Measurements from ENCODE around the gene PLAAT2.

Gene PLAAT2

DNA sequence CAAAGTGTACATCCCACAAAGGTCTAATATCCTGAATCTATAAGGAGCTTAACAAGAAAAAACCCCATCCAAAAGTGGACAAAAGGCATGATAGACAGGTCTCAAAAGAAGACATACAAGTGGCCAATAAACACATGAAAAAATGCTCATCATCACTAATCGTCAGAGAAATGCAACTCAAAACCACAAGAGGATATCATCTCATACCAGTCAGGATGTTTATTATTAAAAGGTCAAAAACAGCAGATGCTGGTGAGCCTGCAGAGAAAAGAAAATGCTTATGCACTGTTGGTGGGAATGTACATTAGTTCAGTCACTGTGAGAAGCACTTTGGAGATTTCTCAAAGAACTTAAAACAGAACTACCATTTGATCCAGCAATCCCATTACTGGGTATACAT lies 44.6 kb downstream of the PLAAT2 start:
- DNase-seq (ENCODE audit: low read depth), result no peak

- DNase-seq (ENCODE audit: low read depth), result no peak
Measured at GRCh38 chr11:63517156-63517555, 46.0 kb downstream of the PLAAT2 start.

GRCh38 chr11:63516109-63516508 lies 47.1 kb downstream of the PLAAT2 start:
- no peak for DNase-seq (ENCODE audit: low read depth)

- DNase-seq (ENCODE audit: low read depth), result no peak
Measured at GRCh38 chr11:63512816-63513215, 50.4 kb downstream of the PLAAT2 start.

DNA sequence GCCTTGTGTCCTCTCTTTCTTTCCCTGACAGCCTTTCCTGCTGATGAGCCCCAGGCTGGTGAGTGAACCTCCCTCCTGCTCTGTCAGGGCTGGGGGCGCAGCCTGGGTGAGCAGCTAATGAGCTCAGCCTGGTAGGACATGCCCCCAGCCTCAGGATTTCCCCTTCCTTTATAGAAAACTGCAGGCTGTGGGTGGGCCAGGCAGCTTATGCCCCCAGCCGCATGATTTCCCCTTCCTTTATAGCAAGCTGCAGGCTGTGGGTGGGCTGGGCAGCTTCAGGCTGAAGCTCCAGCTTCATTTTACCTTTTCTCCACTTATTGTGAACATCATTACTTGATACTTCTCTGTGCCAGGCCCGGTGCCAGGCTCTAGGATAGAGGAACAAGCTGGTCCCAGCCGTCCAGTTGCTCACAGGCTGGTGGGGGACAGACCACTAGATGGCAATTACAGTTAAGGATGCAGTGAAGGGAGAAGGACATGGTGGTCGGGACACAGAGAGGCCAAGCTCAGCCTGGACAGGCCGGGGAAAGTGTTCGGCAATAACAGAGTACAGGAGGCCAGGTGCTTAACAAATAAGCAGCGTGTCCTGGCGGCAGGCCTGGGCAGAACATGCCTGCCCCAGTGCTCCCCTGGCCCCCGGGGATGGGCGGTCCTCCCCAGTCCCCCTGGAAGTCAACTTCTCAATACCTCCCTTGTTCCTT lies 52.0 kb downstream of the PLAAT2 start:
- DNase-seq (ENCODE audit: low read depth), result no peak

DNA sequence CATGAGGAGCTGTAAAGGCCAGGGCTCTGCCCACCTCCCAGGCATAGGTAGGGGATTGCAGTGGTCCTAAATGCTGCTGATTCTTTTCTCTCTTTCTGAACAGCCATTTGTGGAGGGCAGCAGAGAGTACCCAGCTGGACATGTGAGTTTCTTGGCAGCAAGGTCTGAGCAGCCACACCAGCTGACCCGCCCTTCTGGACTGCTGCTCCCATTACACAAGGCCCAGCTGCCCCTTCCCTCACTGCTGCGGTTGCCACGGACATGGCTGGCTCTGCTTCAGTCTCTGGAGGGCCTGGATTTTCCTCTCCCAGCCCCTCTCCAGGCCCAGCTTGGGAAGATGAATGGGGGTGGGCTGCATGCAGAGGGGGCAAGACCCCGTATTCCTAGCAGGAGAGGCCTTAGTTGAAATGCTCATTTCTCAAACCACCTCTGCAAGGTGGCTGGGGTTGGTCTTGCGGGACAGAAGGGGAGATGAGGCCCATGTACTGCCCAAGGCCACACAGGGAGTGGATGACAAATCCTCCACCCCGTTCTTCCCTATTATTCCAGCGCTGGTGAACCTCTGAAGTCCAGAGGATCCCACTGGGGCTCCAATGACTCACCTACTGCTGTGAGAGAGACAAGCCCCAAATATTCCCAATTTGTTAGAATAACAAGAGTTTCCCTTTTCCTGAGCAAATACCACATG lies 52.7 kb downstream of the PLAAT2 start:
- no peak for DNase-seq (ENCODE audit: low read depth)

DNA sequence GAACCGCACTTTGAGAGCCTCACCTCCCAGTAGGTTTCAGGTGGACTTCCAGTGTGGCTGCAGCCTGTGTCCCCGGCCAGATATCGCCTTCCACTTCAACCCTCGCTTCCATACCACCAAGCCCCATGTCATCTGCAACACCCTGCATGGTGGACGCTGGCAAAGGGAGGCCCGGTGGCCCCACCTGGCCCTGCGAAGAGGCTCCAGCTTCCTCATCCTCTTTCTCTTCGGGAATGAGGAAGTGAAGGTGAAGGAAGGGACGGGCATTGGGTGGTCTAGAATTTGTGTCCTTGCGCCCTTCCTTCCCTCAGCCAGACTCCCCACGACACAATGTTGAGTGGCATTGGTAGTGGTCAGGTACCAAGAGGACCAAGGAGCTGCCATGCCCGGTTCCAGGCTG lies 54.4 kb downstream of the PLAAT2 start:
- DNase-seq (ENCODE audit: low read depth), result no peak

- no peak for DNase-seq (ENCODE audit: low read depth)
Measured at GRCh38 chr11:63508009-63508408, 55.2 kb downstream of the PLAAT2 start.

GRCh38 chr11:63507511-63507910 lies 55.7 kb downstream of the PLAAT2 start:
- no peak for DNase-seq (ENCODE audit: low read depth)

DNA sequence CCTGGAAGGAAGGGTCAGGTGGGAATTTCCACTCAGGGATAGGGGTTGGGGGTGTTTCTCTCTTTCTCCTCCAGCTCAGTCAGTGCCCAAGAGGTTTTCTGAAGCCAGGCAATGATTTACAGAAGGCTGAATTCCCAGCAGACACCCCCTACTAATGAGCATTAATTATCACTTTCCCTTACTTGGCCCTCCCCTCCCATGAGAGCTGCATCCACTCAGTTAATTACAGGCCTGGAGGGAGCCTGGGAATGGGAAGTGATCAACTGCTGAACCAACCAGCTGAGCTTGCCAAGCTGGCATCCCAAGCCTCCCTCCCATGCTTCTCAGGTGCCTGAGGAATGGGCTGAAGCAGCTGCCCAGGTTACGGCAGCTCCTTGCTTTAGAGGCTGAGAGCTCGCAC lies 56.3 kb downstream of the PLAAT2 start:
- DNase-seq (ENCODE audit: low read depth), result no peak

DNA sequence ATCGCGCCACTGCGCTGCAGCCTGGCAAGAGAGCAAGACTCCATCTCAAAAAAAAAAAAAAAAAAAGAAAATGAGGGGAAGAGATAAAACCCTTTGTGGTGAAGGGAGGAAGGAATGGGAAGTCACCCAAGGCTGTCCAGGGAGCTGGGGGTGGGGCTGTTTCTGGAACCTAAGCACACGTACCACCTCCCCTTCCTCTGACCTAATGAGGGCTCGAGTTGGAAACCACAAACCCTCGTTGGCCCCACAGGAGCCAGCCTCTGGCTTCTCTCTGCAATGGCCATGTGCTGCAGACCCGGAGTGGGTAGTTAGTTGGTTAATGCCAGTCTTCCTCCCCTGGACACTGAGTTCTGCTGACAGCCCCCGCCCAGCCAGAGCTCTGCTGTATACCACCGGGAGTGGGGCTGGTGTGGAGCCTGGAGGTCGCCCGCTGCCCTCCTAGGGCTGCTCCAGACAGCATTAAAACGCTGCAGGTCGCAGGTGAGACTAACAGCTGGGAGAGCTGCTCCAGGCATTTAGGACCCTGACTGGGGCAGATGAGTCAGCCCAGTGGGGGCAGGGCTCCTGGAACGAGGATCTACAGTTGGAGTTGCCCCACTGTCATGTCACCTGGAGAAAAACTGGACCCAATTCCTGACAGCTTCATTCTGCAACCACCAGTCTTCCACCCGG lies 57.2 kb downstream of the PLAAT2 start, which contains the start of gene LGALS12:
TSS of gene LGALS12 (plus strand) at position 228 of the 672 bp plus-strand sequence. CDS start at position 603, 375 bp downstream.
- DNase-seq (ENCODE audit: low read depth), result no peak

GRCh38 chr11:63504933-63505586 lies 58.1 kb downstream of the PLAAT2 start:
- no peak for DNase-seq (ENCODE audit: low read depth)

DNA sequence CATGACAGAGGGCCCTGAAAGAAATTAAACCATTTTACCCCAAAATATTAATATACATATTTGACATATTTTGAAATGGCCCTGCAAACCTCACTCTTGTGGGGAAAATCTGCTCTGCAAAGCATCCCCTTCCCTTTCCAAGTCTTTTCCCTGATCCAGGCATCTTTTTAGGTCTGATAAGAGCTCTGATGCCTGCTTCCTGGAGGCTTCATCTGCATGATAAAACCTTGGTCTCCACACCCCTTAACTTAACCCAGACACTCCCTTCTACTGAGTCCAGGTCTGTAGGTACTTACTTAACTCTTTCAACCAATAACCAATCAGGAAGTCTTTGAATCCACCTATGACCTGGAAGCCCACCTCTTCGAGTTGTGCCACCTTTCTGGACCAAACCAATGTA lies 59.1 kb downstream of the PLAAT2 start:
- DNase-seq (ENCODE audit: low read depth), result no peak

GRCh38 chr11:63503492-63503891 lies 59.7 kb downstream of the PLAAT2 start:
- DNase-seq (ENCODE audit: low read depth), result no peak
